K562 (cell line): ENCODE measurements around the gene ST6GALNAC1.
"Not testable (repeated sequence)": the region's sequence is repeated elsewhere in the genome, so short reads cannot be mapped to it uniquely, and the experiment has no call there.

Source experiments
- CBX5 ChIP-seq: IDR thresholded peaks from 2 replicates; pipeline ENCODE4 v1.6.1; 2014; ENCODE audit warnings: low read depth, borderline replicate concordance
- CCNT2 ChIP-seq: IDR thresholded peaks from 2 replicates; pipeline ENCODE4 v1.6.1; 2011; ENCODE audit warnings: borderline replicate concordance, low read depth, mild to moderate bottlenecking, moderate library complexity, mixed read lengths, low read length; ENCODE audit not compliant: insufficient read length; ENCODE audit errors: extremely low read depth
- FOXM1 ChIP-seq, 2 experiments: fragments of 450-650 bp in 1 of 2; sonication (generic) in 1 of 2; formaldehyde crosslinking in 1 of 2; IDR thresholded peaks; 2 replicates each; pipeline versions ENCODE4 v1.6.1 to v1.9.0; 2017 to 2022; ENCODE audit warnings: low read depth in 2 of 2, mild to moderate bottlenecking in 2 of 2, missing genetic modification reagents in 1 of 2, moderate library complexity in 1 of 2
- NELFE ChIP-seq: IDR thresholded peaks from 2 replicates; pipeline ENCODE4 v1.6.1; 2011; ENCODE audit warnings: mild to moderate bottlenecking; ENCODE audit not compliant: insufficient read depth, insufficient read length
- PHB2 ChIP-seq: fragments of 450-650 bp; IDR thresholded peaks from 2 replicates; pipeline ENCODE4 v1.6.1; 2017; ENCODE audit warnings: low read depth
- SIN3A ChIP-seq, 2 experiments: fragments of 150-350 bp in 1 of 2; IDR thresholded peaks; 2 replicates each; pipeline ENCODE4 v1.6.1; 2011 to 2016; ENCODE audit warnings: borderline replicate concordance in 2 of 2, low read depth in 2 of 2, low read length in 2 of 2, mild to moderate bottlenecking in 2 of 2, moderate library complexity in 2 of 2; ENCODE audit not compliant: control insufficient read depth in 1 of 2
- TBP ChIP-seq: optimal IDR thresholded peaks from 2 replicates; pipeline ENCODE3; 2011; ENCODE audit warnings: low read depth, low read length, improper control_type of control experiment
- TEAD4 ChIP-seq, 2 experiments: sonication (generic) in 1 of 2; formaldehyde crosslinking in 1 of 2; IDR thresholded peaks; 2 replicates each; pipeline versions ENCODE4 v1.6.1 to v1.8.0; 2012 to 2022; ENCODE audit warnings: borderline replicate concordance in 1 of 2, inconsistent platforms in 1 of 2, low read length in 1 of 2, mild to moderate bottlenecking in 1 of 2, missing genetic modification reagents in 1 of 2
- ZKSCAN1 ChIP-seq: fragments of 150-350 bp; IDR thresholded peaks from 2 replicates; pipeline ENCODE4 v1.6.1; 2016; ENCODE audit warnings: low read depth, low read length
- TF ChIP-seq, protein P1 (sequence below): sonication (generic); formaldehyde crosslinking; IDR thresholded peaks from 2 replicates; pipeline ENCODE4 v1.9.0; 2022; ENCODE audit warnings: mild to moderate bottlenecking, missing genetic modification reagents
- TF ChIP-seq, protein P2 (sequence below): fragments of 450-650 bp; conservative IDR thresholded peaks from 2 replicates; pipeline ENCODE4 v1.6.1; 2016; ENCODE audit warnings: missing genetic modification characterization, low read depth, mild to moderate bottlenecking, control low read depth, missing compliant biosample characterization
- TF ChIP-seq, protein P3 (sequence below): fragments of 200-400 bp; formaldehyde crosslinking; IDR thresholded peaks from 2 replicates; pipeline ENCODE4 v1.6.1; 2017; ENCODE audit warnings: mild to moderate bottlenecking, low read depth, low read length, moderate library complexity

DNA sequence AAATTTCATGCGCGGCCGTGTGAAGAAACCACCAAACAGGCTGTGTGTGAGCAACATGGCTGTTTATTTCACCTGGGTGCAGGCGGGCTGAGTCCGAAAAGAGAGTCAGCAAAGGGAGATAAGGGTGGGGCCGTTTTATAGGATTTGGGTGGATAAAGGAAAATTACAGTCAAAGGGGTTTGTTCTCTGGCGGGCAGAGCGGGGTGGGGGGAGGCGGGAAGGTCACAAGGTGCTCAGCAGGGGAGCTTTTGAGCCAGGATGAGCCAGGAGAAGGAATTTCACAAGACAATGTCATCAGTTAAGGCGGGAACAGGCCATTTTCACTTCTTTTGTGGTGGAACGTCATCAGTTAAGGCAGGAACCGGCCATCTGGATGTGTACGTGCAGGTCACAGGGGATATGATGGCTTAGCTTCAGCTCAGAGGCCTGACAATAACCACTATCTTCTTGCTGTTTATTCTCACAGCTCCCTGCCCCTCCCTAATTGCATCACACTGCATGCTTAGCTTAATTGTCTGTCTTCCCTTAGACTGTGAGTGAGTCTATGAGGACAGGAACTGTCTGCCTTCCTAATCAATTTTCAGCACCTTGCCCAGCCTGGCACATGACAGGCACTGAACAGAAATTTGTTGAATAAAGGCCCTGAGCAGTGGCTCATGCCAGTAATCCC lies 32.3 kb downstream of the ST6GALNAC1 start:
- not testable (repeated sequence) for TF ChIP-seq FOXM1 (IDR thresholded peaks at IDR 0.05; ENCODE audit: low read depth); FOXM1 (CRISPR knock-in tag; IDR thresholded peaks at IDR 0.05; ENCODE audit: low read depth); NELFE; PHB2; TBP; CCNT2; CBX5; ZKSCAN1; SIN3A (IDR thresholded peaks at IDR 0.05; ENCODE audit: borderline replicate concordance in 2 of 2, control insufficient read depth in 1 of 2, low read depth in 2 of 2, low read length in 2 of 2); TEAD4 (IDR thresholded peaks at IDR 0.05; ENCODE audit: low read length); TEAD4 (CRISPR knock-in tag; IDR thresholded peaks at IDR 0.05; ENCODE audit: borderline replicate concordance)
- TF ChIP-seq, protein P1, sequence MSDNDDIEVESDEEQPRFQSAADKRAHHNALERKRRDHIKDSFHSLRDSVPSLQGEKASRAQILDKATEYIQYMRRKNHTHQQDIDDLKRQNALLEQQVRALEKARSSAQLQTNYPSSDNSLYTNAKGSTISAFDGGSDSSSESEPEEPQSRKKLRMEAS (CRISPR knock-in tag), result not testable (repeated sequence)
- TF ChIP-seq, protein P2, sequence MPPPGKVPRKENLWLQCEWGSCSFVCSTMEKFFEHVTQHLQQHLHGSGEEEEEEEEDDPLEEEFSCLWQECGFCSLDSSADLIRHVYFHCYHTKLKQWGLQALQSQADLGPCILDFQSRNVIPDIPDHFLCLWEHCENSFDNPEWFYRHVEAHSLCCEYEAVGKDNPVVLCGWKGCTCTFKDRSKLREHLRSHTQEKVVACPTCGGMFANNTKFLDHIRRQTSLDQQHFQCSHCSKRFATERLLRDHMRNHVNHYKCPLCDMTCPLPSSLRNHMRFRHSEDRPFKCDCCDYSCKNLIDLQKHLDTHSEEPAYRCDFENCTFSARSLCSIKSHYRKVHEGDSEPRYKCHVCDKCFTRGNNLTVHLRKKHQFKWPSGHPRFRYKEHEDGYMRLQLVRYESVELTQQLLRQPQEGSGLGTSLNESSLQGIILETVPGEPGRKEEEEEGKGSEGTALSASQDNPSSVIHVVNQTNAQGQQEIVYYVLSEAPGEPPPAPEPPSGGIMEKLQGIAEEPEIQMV (tag), result not testable (repeated sequence)
- TF ChIP-seq, protein P3, sequence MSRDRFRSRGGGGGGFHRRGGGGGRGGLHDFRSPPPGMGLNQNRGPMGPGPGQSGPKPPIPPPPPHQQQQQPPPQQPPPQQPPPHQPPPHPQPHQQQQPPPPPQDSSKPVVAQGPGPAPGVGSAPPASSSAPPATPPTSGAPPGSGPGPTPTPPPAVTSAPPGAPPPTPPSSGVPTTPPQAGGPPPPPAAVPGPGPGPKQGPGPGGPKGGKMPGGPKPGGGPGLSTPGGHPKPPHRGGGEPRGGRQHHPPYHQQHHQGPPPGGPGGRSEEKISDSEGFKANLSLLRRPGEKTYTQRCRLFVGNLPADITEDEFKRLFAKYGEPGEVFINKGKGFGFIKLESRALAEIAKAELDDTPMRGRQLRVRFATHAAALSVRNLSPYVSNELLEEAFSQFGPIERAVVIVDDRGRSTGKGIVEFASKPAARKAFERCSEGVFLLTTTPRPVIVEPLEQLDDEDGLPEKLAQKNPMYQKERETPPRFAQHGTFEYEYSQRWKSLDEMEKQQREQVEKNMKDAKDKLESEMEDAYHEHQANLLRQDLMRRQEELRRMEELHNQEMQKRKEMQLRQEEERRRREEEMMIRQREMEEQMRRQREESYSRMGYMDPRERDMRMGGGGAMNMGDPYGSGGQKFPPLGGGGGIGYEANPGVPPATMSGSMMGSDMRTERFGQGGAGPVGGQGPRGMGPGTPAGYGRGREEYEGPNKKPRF, result not testable (repeated sequence)
